Naive thymus-derived CD4-positive, alpha-beta T cell (primary cell): ENCODE results near the gene JMJD6. TPM values are rescaled to one million over a fixed set of nuclear protein-coding genes. Genes with fewer than 3 reads are reported as not detected.
A peak's percentile ranks its signal among the peaks of the same experiment; 100 is the strongest.
"Not testable (repeated sequence)": the region's sequence is repeated elsewhere in the genome, so short reads cannot be mapped to it uniquely, and the experiment has no call there.

ENCODE experiments used
- ATAC-seq: fragments of 150-1000 bp; cut with Tn5 transposase; 2 replicates; pipeline ENCODE4 v1.10.0; 2021; ENCODE audit warnings: mild to moderate bottlenecking, moderate library complexity
- CTCF ChIA-PET: fragments of 350-600 bp; sonication (Branson Sonifier 250); formaldehyde crosslinking; loops from one replicate; lab custom pipeline; 2021; ENCODE audit warnings: antibody characterized with exemption; lab: Charles Lee
- POLR2A ChIA-PET: fragments of 350-600 bp; sonication (Branson Sonifier 250); formaldehyde crosslinking; loops from one replicate; lab custom pipeline; 2021; ENCODE audit warnings: antibody characterized with exemption, inconsistent platforms; lab: Charles Lee
- DNase-seq, 9 donors: peaks; one replicate each; pipeline versions ENCODE4 v3.0.0 to v3.0.0-alpha.2; 2020 to 2022; ENCODE audit warnings: mixed read lengths in 1 of 9
- H3K27ac ChIP-seq: one replicate; pipeline ENCODE4 v1.7.0; 2013; ENCODE audit warnings: mild to moderate bottlenecking, low read depth, low read length, moderate library complexity
- H3K27me3 ChIP-seq, 2 donors: one replicate each; pipeline ENCODE4 v1.7.0; 2013; ENCODE audit warnings: low read length in 2 of 2, mild to moderate bottlenecking in 2 of 2, moderate library complexity in 2 of 2; ENCODE audit not compliant: control insufficient read depth in 2 of 2, insufficient read depth in 2 of 2
- H3K36me3 ChIP-seq, 3 experiments: 1 replicate in 2 of 3; 2 replicates in 1 of 3; pipeline ENCODE4 v1.7.0; 2013; ENCODE audit warnings: low read length in 3 of 3, mild to moderate bottlenecking in 3 of 3, moderate library complexity in 1 of 3; ENCODE audit not compliant: insufficient read depth in 3 of 3, control insufficient read depth in 2 of 3
- H3K4me1 ChIP-seq, 2 donors: one replicate each; pipeline ENCODE4 v1.7.0; 2013; ENCODE audit warnings: low read length in 2 of 2, mild to moderate bottlenecking in 2 of 2, moderate library complexity in 1 of 2; ENCODE audit not compliant: control insufficient read depth in 2 of 2, insufficient read depth in 2 of 2
- H3K4me3 ChIP-seq: 2 replicates; pipeline ENCODE4 v1.7.0; 2013; ENCODE audit warnings: mild to moderate bottlenecking, low read length
- H3K9me3 ChIP-seq, 3 experiments: 1 replicate in 2 of 3; 2 replicates in 1 of 3; pipeline ENCODE4 v1.7.0; 2013; ENCODE audit warnings: low read length in 3 of 3; ENCODE audit not compliant: control insufficient read depth in 2 of 3
- H3K27ac Mint-ChIP-seq, 9 donors: one replicate each; pipeline ENCODE4 v1.8.0; 2020 to 2022; ENCODE audit warnings: mixed read lengths in 9 of 9, mild to moderate bottlenecking in 8 of 9, moderate library complexity in 5 of 9, inconsistent platforms in 2 of 9
- H3K27me3 Mint-ChIP-seq, 5 donors: one replicate each; pipeline ENCODE4 v1.8.0; 2021 to 2022; ENCODE audit warnings: mixed read lengths in 5 of 5, mild to moderate bottlenecking in 1 of 5
- H3K36me3 Mint-ChIP-seq, 5 donors: one replicate each; pipeline ENCODE4 v1.8.0; 2020 to 2022; ENCODE audit warnings: mixed read lengths in 5 of 5, mild to moderate bottlenecking in 3 of 5, inconsistent platforms in 1 of 5
- H3K4me1 Mint-ChIP-seq, 7 donors: one replicate each; pipeline ENCODE4 v1.8.0; 2020 to 2022; ENCODE audit warnings: mixed read lengths in 7 of 7, mild to moderate bottlenecking in 3 of 7, inconsistent platforms in 1 of 7
- H3K4me3 Mint-ChIP-seq, 10 donors: one replicate each; pipeline ENCODE4 v1.8.0; 2020 to 2022; ENCODE audit warnings: mild to moderate bottlenecking in 10 of 10, mixed read lengths in 10 of 10, moderate library complexity in 6 of 10, inconsistent platforms in 2 of 10
- H3K9me3 Mint-ChIP-seq, 11 donors: one replicate each; pipeline ENCODE4 v1.8.0; 2020 to 2022; ENCODE audit warnings: mixed read lengths in 11 of 11, mild to moderate bottlenecking in 4 of 11, inconsistent platforms in 1 of 11, moderate library complexity in 1 of 11
- intact Hi-C, 2 donors: fragments of 100-400 bp; cut with micrococcal nuclease; formaldehyde crosslinking; loops; one replicate each; pipeline ENCODE4 v1.15.1; 2023
- polyA plus RNA-seq, 2 donors: library from polyadenylated mRNA; unstranded; fragments of 300-500 nt; fragmentation: Illumina TruSeq; gene quantifications; one replicate each; pipeline ENCODE4 v1.2.3, GENCODE V29; 2021
- total RNA-seq, 6 experiments: library from RNA in 5 of 6; stranded (reverse) in 5 of 6; gene quantifications; 1 replicate in 5 of 6; 2 replicates in 1 of 6; pipeline ENCODE4 v1.2.3 and lab custom pipeline; 2021 to 2026

JMJD6 gene
- total and polyA plus RNA-seq, 7 experiments from 2014 or later, result 18.5 to 132 (median 45.6) TPM

DNA sequence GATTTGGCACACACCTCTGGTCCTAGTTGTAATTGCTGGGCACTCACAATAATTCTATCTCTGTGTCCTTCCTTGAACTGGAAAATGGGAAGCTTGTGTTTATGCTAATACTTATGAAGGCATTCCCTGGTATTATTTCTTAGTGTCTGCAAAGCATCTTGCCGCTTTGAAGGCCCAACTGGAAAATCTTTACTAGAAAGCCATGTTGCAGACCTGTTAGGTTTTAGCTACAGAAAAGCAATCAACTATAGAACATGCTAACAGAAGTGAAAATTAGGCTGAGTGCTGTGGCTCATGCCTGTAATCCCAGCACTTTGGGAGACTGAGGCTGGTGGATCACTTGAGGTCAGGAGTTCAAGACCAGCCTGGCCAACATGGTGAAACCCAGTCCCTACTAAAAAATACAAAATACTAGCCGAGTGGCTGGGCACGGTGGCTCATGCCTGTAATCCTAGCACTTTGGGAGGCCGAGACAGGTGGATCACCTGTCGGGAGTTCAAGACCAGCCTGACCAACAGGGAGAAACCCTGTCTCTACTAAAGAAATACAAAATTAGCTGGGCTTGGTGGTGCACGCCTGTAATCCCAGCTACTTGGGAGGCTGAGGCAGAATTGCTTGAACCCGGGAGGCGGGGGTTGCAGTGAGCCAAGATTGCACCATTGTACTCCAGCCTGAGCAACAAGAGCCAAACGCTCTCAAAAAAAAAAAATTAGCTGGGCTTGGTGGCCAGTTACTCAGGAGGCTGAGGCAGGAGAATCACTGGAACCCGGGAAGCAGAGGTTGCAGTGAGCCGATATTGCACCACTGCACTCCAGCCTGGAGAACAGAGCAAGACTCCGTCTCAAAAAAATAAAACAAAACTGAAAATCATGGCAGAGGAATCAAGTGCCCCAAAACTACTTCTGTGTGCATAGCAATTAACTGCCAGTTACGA is 5.7 kb upstream of the JMJD6 start:
- ATAC-seq, H3K9me3 Mint-ChIP-seq, H3K4me3 ChIP-seq, H3K27me3 Mint-ChIP-seq, H3K9me3 ChIP-seq, H3K27ac ChIP-seq, DNase-seq, H3K27me3 ChIP-seq: not testable (repeated sequence)
- H3K36me3 ChIP-seq, result peaks cover 21 to 45% (median 42%) of the 10 kb centered on the region in 3 experiments
- H3K4me1 ChIP-seq, result peaks cover 58 to 61% of the 10 kb centered on the region in 2 donors
- H3K36me3 Mint-ChIP-seq, result peaks cover 12 to 44% (median 33%) of the 10 kb centered on the region in 5 donors
- ChIA-PET POLR2A (interaction anchor here (1.1 to 8.2 kb wide), 4 partner anchors 6 to 217 kb away, joined by 3 to 187 read pairs (median 34); partner anchors contain the start of genes JMJD6 and METTL23), CTCF (interaction anchor here (0.9 to 2.4 kb wide), 2 partner anchors 19 to 52 kb away, joined by 3 to 10 read pairs; no protein-coding TSS in a partner anchor)
- H3K27ac Mint-ChIP-seq, result peak overlapping the region in 8 of 9 donors; percentile 28 to 95 (median 74)
- peaks cover 26 to 82% (median 59%) of the 10 kb centered on the region in 7 donors for H3K4me1 Mint-ChIP-seq
- intact Hi-C loops, result loop anchor here (10.0 kb wide), 2 partner anchors 713 to 947 kb away; partner anchors contain the start of gene UNK (in 1 of the 2)
- peak overlapping the region in 6 of 10 donors; percentile 10 to 98 (median 26) for H3K4me3 Mint-ChIP-seq

GRCh38 chr17:76727745-76728456 is 1.5 kb upstream of the JMJD6 start:
- H3K4me3 Mint-ChIP-seq, result peak overlapping the region; percentile 93 to 100 (median 98)
- peaks cover 0 to 28% (median 5%) of the 10 kb centered on the region in 5 donors for H3K36me3 Mint-ChIP-seq
- H3K27ac Mint-ChIP-seq, result peak overlapping the region; percentile 98 to 99 (median 99)
- ChIA-PET CTCF (interaction anchor here (0.8 to 2.9 kb wide), 6 partner anchors 7 to 54 kb away, joined by 5 to 35 read pairs (median 6); partner anchors contain the start of genes MFSD11 and SRSF2), POLR2A (interaction anchor here (0.6 to 9.2 kb wide), 24 partner anchors 9 to 1383 kb away, joined by 3 to 187 read pairs (median 4); partner anchors contain the start of genes MFSD11 and SRSF2)
- H3K4me1 ChIP-seq, result peaks cover 50 to 55% of the 10 kb centered on the region in 2 donors
- H3K36me3 ChIP-seq, result peaks cover 10 to 32% (median 29%) of the 10 kb centered on the region in 3 experiments
- intact Hi-C loops, result loop anchor here (1.0 to 5.0 kb wide), 11 partner anchors 53 to 1467 kb away; partner anchors contain the start of genes SEC14L1 (in 2 of the 2), GGA3 (in 1 of the 2), MRPS7 (in 1 of the 2) and MYO15B (in 1 of the 2)
- peak in 2 of 9 donors; percentile 24 to 40 for DNase-seq
- H3K4me1 Mint-ChIP-seq, result peaks cover 16 to 78% (median 46%) of the 10 kb centered on the region in 7 donors
- no peaks in the 10 kb centered on the region for H3K9me3 ChIP-seq
- no peaks in the 10 kb centered on the region for H3K9me3 Mint-ChIP-seq
- no peaks in the 10 kb centered on the region for H3K27me3 Mint-ChIP-seq
- H3K4me3 ChIP-seq, result peak overlapping the region; percentile 78
- no peak for ATAC-seq
- peak overlapping the region; percentile 97 for H3K27ac ChIP-seq
- no peaks in the 10 kb centered on the region for H3K27me3 ChIP-seq

DNA sequence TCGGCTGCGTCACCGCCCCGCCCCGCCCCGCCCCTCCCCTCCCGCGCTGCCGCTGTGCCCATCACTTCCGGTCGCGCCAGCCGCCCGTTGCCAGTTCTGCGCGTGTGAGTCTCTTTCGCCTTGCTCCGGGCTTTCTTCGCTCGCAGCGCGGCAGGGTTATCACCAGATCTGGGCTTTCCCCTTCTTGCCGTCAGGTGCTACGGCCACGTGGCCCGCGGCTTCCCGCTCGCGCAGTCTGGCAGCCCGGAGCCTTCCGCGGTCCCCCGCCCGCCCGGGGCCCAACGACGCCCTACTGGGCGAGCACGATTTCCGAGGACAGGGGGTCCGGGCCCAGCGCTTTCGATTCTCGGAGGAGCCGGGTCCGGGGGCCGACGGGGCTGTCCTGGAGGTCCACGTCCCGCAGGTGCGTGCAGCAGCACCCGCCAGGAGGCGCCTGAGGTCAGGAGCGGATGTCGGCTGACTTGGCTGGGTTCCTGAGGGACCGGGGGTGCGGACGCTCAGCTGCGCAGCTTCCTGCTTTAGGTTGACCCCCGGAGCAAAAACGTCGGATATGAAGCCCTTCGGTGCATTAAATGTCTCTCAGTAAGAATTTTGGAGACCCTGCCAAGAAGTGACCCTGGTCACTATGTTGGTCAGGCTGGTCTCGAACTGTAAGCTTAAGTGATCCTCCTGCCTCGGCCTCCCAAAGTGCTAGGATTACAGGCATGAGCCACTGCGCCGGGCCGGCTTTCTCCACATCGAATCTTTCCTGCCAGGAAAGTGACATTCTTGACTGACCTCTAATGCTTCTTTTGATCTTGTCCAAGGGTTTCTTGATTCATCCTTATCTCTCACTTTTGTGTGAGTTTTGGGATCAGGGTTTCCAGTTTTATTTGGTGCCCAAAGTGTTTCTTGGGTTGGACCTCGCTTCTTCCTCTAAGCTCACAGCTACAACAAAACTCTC is 641 bp upstream of the JMJD6 start, which contains the start of gene METTL23:
TSS of gene METTL23 (plus strand) at position 64 of the 943 bp plus-strand sequence. CDS start 2,872 bp downstream, outside the sequence.
- H3K4me3 ChIP-seq, result peak within 1 kb of the TSS; percentile 90
- H3K27me3 ChIP-seq, result no peaks in the 10 kb centered on the region
- peak in 6 of 9 donors; percentile 21 to 95 (median 86) for DNase-seq
- Mint-ChIP-seq H3K4me1 (peaks cover 16 to 76% (median 42%) of the 10 kb centered on the region in 7 donors), H3K27ac (peak within 1 kb of the TSS; percentile 98 to 99 (median 99)), H3K4me3 (peak within 1 kb of the TSS; percentile 93 to 100 (median 98)), H3K27me3 (no peaks in the 10 kb centered on the region), H3K9me3 (no peaks in the 10 kb centered on the region), H3K36me3 (peaks cover 0 to 27% (median 8%) of the 10 kb centered on the region in 5 donors)
- H3K4me1 ChIP-seq, result peaks cover 44 to 50% of the 10 kb centered on the region in 2 donors
- peak within 1 kb of the TSS; percentile 97 for H3K27ac ChIP-seq
- ChIA-PET CTCF (interaction anchor here (0.9 to 2.9 kb wide), 5 partner anchors 8 to 55 kb away, joined by 5 to 35 read pairs (median 6); partner anchors contain the start of genes MFSD11 and SRSF2), POLR2A (interaction anchor here (0.6 to 9.2 kb wide), 25 partner anchors 9 to 1651 kb away, joined by 3 to 187 read pairs (median 3); partner anchors contain the start of genes MFSD11 and SRSF2)
- intact Hi-C loops, result loop anchor here (1.0 to 5.0 kb wide), 18 partner anchors 10 to 1466 kb away; partner anchors contain the start of genes SEC14L1 (in 2 of the 2), SRSF2 (in 2 of the 2), GGA3 (in 1 of the 2) and MRPS7 (in 1 of the 2)
- H3K36me3 ChIP-seq, result peaks cover 7 to 31% (median 26%) of the 10 kb centered on the region in 3 experiments
- H3K9me3 ChIP-seq, result no peaks in the 10 kb centered on the region
- peak; percentile 52 for ATAC-seq

- intact Hi-C loops, result loop anchor here (1.0 to 5.0 kb wide), 16 partner anchors 10 to 1465 kb away; partner anchors contain the start of genes SEC14L1 (in 2 of the 2), SRSF2 (in 2 of the 2), GGA3 (in 1 of the 2) and MRPS7 (in 1 of the 2)
- Histone ChIP-seq H3K4me3 (peak overlapping the region; percentile 90), H3K27me3 (no peaks in the 10 kb centered on the region), H3K27ac (peak overlapping the region; percentile 97), H3K4me1 (peaks cover 36 to 41% of the 10 kb centered on the region in 2 donors), H3K36me3 (peaks cover 14 to 34% (median 33%) of the 10 kb centered on the region in 3 experiments), H3K9me3 (no peaks in the 10 kb centered on the region)
- Mint-ChIP-seq H3K27me3 (no peaks in the 10 kb centered on the region), H3K27ac (peak overlapping the region; percentile 94 to 99 (median 98)), H3K36me3 (peaks cover 0 to 34% (median 19%) of the 10 kb centered on the region in 5 donors), H3K9me3 (no peaks in the 10 kb centered on the region), H3K4me3 (peak overlapping the region; percentile 93 to 100 (median 98)), H3K4me1 (peaks cover 18 to 77% (median 43%) of the 10 kb centered on the region in 7 donors)
- ChIA-PET CTCF (interaction anchor here (1.8 to 4.1 kb wide), 3 partner anchors 11 to 13 kb away, joined by 6 to 35 read pairs (median 22); partner anchors contain the start of genes MXRA7 and SRSF2), POLR2A (interaction anchor here (0.7 to 9.2 kb wide), 12 partner anchors 9 to 1652 kb away, joined by 3 to 187 read pairs (median 3); partner anchors contain the start of genes MFSD11, MXRA7 and SRSF2)
- DNase-seq (peak; percentile 54 to 74 (median 70)), ATAC-seq (peak; percentile 37)
Measured at GRCh38 chr17:76725580-76726230, 701 bp downstream of the JMJD6 start.
